Measurements from ENCODE around the gene TTYH2. TPM values are rescaled to one million over a fixed set of nuclear protein-coding genes. Genes with fewer than 3 reads are reported as not detected.

The TTYH2 gene
- total and polyA plus RNA-seq, 10 of the 15 experiments (the other 5 are each of a cell fraction or from before 2014, with no cell fraction given): 0.26 to 25.2 (median 6.6) TPM

- no peak for TF ChIP-seq REST (IDR thresholded peaks at IDR 0.05; ENCODE audit: low read depth, low read length)
- no peak for TF ChIP-seq CEBPB (IDR thresholded peaks at IDR 0.05; ENCODE audit: borderline replicate concordance in 1 of 2, low read depth in 2 of 2, low read length in 2 of 2)
- peak; percentile 90 for TF ChIP-seq NFIC (IDR thresholded peaks at IDR 0.05; ENCODE audit: low read depth, low read length)
- peak; percentile 92 for TF ChIP-seq BCL11A (IDR thresholded peaks at IDR 0.05; ENCODE audit: low read depth, low read length)
- TF ChIP-seq NR2F1 (conservative IDR thresholded peaks at IDR 0.05): peak; percentile 86
- no peak for TF ChIP-seq SUPT20H (IDR thresholded peaks at IDR 0.05; ENCODE audit: borderline replicate concordance, control insufficient read depth, low read depth, low read length)
- peak; percentile 86 for TF ChIP-seq RELB (IDR thresholded peaks at IDR 0.05; ENCODE audit: low read depth)
- TF ChIP-seq RBBP5 (conservative IDR thresholded peaks at IDR 0.05): no peak
- peak; percentile 70; the same call in 1 of the 2 replicates for TF ChIP-seq BACH1 (IDR thresholded peaks at IDR 0.05; ENCODE audit: borderline replicate concordance)
- TF ChIP-seq MTA2 (IDR thresholded peaks at IDR 0.05; ENCODE audit: low read depth): peak; percentile 93
- TF ChIP-seq LARP7 (IDR thresholded peaks at IDR 0.05): no peak
- peak; percentile 42 for TF ChIP-seq ZNF24 (IDR thresholded peaks at IDR 0.05)
- no peak for TF ChIP-seq HSF1 (IDR thresholded peaks at IDR 0.05; ENCODE audit: low read depth, low read length)
- TF ChIP-seq PAX5 (IDR thresholded peaks at IDR 0.05; ENCODE audit: borderline replicate concordance, low read depth, low read length): peak; percentile 38; the same call in 1 of the 2 replicates
- no peak for TF ChIP-seq SUZ12 (IDR thresholded peaks at IDR 0.05; ENCODE audit: unreplicated experiment)
- no peak for TF ChIP-seq RB1 (IDR thresholded peaks at IDR 0.05; ENCODE audit: borderline replicate concordance)
- no peak for TF ChIP-seq NRF1 (conservative IDR thresholded peaks at IDR 0.05; ENCODE audit: low read depth, low read length)
- TF ChIP-seq ATF3 (IDR thresholded peaks at IDR 0.05; ENCODE audit: borderline replicate concordance, extremely low read depth, low read depth, low read length): no peak
- no peak for TF ChIP-seq MAX (IDR thresholded peaks at IDR 0.05; ENCODE audit: low read depth, low read length)
- no peak for TF ChIP-seq PAX8 (IDR thresholded peaks at IDR 0.05)
- peak; percentile 86 for TF ChIP-seq IKZF1 (conservative IDR thresholded peaks at IDR 0.05)
These were observed 69.4 kb downstream of the TTYH2 start (continued) for GRCh38 chr17:74282587-74283370.

All from GM12878 (cell line).